Measurements from ENCODE around the gene MGAT3.
"Not testable (repeated sequence)": the region's sequence is repeated elsewhere in the genome, so short reads cannot be mapped to it uniquely, and the experiment has no call there.

MGAT3 gene

GRCh38 chr22:39500101-39500500 is 43.3 kb downstream of the MGAT3 start:
- no peak overlapping the region for H3K4me3 ChIP-seq (ENCODE audit: low read length)
- no peak for DNase-seq (ENCODE audit: low read depth)
- no peak for TF ChIP-seq CTCF (IDR thresholded peaks at IDR 0.05; ENCODE audit: insufficient read depth, low read depth, low read length, missing control alignments)

- peak overlapping the region; percentile 89 for H3K4me3 ChIP-seq (ENCODE audit: low read length)
- no peak for TF ChIP-seq CTCF (IDR thresholded peaks at IDR 0.05; ENCODE audit: insufficient read depth, low read depth, low read length, missing control alignments)
- no peak for DNase-seq (ENCODE audit: low read depth)
Measured at GRCh38 chr22:39501644-39502108, 44.9 kb downstream of the MGAT3 start.

- no peak for TF ChIP-seq CTCF (IDR thresholded peaks at IDR 0.05; ENCODE audit: insufficient read depth, low read depth, low read length, missing control alignments)
- H3K4me3 ChIP-seq (ENCODE audit: low read length) = peak within 1 kb of the TSS; percentile 89
- DNase-seq (ENCODE audit: low read depth) = peak; percentile 95
Measured at GRCh38 chr22:39502109-39502788, 45.4 kb downstream of the MGAT3 start, which contains the start of gene MIEF1. Gene MIEF1 (plus strand): TSS chr22:39502290. CDS start chr22:39511295, 9,005 bp downstream.

- TF ChIP-seq CTCF (IDR thresholded peaks at IDR 0.05; ENCODE audit: insufficient read depth, low read depth, low read length, missing control alignments) = no peak
- peak overlapping the region; percentile 89 for H3K4me3 ChIP-seq (ENCODE audit: low read length)
- no peak for DNase-seq (ENCODE audit: low read depth)
Measured at GRCh38 chr22:39502789-39503409, 46.1 kb downstream of the MGAT3 start.

- H3K4me3 ChIP-seq (ENCODE audit: low read length) = peak overlapping the region; percentile 89
- TF ChIP-seq CTCF (IDR thresholded peaks at IDR 0.05; ENCODE audit: insufficient read depth, low read depth, low read length, missing control alignments) = no peak
- no peak for DNase-seq (ENCODE audit: low read depth)
Measured at GRCh38 chr22:39503630-39504029, 46.8 kb downstream of the MGAT3 start.

GRCh38 chr22:39504071-39504470 is 47.3 kb downstream of the MGAT3 start:
- DNase-seq (ENCODE audit: low read depth) = no peak
- H3K4me3 ChIP-seq (ENCODE audit: low read length) = no peak overlapping the region
- no peak for TF ChIP-seq CTCF (IDR thresholded peaks at IDR 0.05; ENCODE audit: insufficient read depth, low read depth, low read length, missing control alignments)

GRCh38 chr22:39507021-39507420 is 50.2 kb downstream of the MGAT3 start:
- H3K4me3 ChIP-seq (ENCODE audit: low read length); DNase-seq (ENCODE audit: low read depth): not testable (repeated sequence)
